GM12874 (cell line): ENCODE results near the gene FAM81A.

Experiments used
- TF ChIP-seq, protein P1 (sequence below): IDR thresholded peaks from 2 replicates; pipeline ENCODE4 v1.5.1; 2011; ENCODE audit warnings: low read depth, mild to moderate bottlenecking, control low read depth, low read length, moderate library complexity; ENCODE audit not compliant: insufficient read depth

The FAM81A gene

DNA sequence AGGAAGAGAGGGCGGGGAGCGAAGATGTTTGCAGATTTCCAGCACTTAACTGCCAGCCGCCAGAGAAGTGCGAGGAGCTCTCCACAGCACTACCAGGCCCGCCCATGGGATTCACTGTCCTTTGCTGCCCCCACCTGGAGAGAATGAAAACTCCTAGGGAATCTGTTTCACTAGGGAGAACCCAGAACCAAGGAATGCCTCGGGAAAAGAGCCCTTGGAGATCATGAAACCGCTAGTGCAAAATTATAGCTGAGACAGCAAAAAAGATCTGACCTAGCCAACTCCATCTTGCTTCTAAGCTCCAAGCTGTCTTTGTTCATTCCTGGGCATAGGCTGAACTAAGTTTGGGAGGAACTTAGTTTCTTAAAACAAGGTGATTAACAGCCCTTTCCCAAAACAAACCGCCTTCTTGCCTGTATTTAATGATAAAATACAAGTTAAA is 91.0 kb downstream of the FAM81A start:
- TF ChIP-seq, protein P1, sequence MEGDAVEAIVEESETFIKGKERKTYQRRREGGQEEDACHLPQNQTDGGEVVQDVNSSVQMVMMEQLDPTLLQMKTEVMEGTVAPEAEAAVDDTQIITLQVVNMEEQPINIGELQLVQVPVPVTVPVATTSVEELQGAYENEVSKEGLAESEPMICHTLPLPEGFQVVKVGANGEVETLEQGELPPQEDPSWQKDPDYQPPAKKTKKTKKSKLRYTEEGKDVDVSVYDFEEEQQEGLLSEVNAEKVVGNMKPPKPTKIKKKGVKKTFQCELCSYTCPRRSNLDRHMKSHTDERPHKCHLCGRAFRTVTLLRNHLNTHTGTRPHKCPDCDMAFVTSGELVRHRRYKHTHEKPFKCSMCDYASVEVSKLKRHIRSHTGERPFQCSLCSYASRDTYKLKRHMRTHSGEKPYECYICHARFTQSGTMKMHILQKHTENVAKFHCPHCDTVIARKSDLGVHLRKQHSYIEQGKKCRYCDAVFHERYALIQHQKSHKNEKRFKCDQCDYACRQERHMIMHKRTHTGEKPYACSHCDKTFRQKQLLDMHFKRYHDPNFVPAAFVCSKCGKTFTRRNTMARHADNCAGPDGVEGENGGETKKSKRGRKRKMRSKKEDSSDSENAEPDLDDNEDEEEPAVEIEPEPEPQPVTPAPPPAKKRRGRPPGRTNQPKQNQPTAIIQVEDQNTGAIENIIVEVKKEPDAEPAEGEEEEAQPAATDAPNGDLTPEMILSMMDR, result peak; percentile 81

- TF ChIP-seq, protein P1, result no peak
These were observed 93.2 kb downstream of the FAM81A start for GRCh38 chr15:59531066-59531675.

DNA sequence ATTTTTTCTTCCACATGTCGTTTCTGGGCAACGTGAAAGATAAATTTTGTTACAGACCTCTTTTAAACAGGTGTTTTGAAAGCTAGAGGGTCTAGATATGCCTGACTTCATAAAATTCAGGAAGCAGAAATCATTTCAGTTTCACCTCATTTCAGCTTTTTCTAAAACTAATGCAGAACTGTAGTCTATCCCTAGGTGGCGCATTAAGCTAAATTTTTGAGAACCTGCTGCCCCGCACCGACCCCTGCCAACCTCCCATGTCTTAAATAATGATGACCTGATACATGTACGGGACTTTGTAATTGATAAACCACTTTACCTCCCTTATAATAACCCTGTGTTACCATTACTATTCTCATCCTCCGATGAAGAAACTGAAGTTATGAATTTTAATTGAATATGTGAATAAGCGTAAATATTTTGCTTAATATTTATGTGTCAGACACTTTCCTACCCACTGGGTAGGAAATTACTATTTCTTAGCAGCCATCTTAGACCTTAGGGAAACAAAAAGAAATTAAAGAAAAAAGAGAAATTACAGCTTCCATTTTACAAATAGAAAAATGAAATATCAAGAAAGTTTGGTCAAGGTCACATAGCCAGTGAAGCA is 94.9 kb downstream of the FAM81A start:
- TF ChIP-seq, protein P1, result peak; percentile 54

DNA sequence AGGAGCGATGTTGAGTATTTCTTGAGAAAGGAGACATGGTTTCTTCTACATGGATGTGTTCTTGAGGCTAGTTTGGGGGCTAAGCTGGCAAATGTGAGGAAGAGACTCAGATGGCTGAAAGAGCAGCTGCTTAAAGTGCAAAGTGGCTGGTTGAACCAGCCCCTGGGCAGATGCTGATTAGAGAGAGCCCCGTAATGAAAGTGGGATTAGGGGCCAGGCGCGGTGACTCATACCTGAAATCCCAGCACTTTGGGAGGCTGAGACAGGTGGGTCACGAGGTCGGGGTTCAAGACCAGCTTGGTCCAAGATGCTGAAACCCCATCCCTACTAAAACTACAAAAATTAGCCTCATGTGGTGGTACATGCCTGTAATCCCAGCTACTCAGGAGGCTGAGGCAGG is 98.6 kb downstream of the FAM81A start:
- TF ChIP-seq, protein P1, result no peak

- TF ChIP-seq, protein P1, result no peak
These were observed 99.4 kb downstream of the FAM81A start for GRCh38 chr15:59537403-59537802.

- TF ChIP-seq, protein P1, result no peak
These were observed 100.5 kb downstream of the FAM81A start for GRCh38 chr15:59538494-59538893.

- TF ChIP-seq, protein P1, result no peak
These were observed 101.8 kb downstream of the FAM81A start for GRCh38 chr15:59539799-59540198.
